Heart left ventricle (tissue), 16 donors: ENCODE measurements around the gene RPS6KA2. TPM values are rescaled to one million over a fixed set of nuclear protein-coding genes. Genes with fewer than 3 reads are reported as not detected.

Experiments used
- ATAC-seq, 4 donors: fragments of 200-7000 bp; cut with Tn5 transposase; one replicate each; pipeline ENCODE4 v1.9.1; 2020 to 2022; ENCODE audit warnings: moderate library complexity in 4 of 4, mild to moderate bottlenecking in 3 of 4, moderate number of reproducible peaks in 1 of 4
- DNase-seq, 5 donors: peaks; one replicate each; pipeline ENCODE4 v3.0.0-alpha.2; 2020
- H3K27ac ChIP-seq, 12 donors: fragments of 200-600 bp; sonication (generic) in 4 of 12; one replicate each; pipeline versions ENCODE4 v1.5.0 to v1.8.0; 2016 to 2022; ENCODE audit warnings: mild to moderate bottlenecking in 2 of 12
- H3K27me3 ChIP-seq, 9 donors: fragments of 200-600 bp; sonication (generic) in 2 of 9; one replicate each; pipeline versions ENCODE4 v1.5.1 to v1.8.0; 2016 to 2022; ENCODE audit warnings: mild to moderate bottlenecking in 3 of 9
- H3K36me3 ChIP-seq, 9 donors: fragments of 200-600 bp; sonication (generic) in 2 of 9; one replicate each; pipeline versions ENCODE4 v1.5.0 to v1.8.0; 2018 to 2022; ENCODE audit warnings: mild to moderate bottlenecking in 2 of 9
- H3K4me1 ChIP-seq, 12 donors: fragments of 200-600 bp; sonication (generic) in 4 of 12; one replicate each; pipeline versions ENCODE4 v1.5.0 to v1.8.0; 2016 to 2022; ENCODE audit warnings: mild to moderate bottlenecking in 3 of 12
- H3K4me3 ChIP-seq, 12 donors: fragments of 200-600 bp; sonication (generic) in 4 of 12; one replicate each; pipeline versions ENCODE4 v1.5.0 to v1.8.0; 2017 to 2022; ENCODE audit warnings: mild to moderate bottlenecking in 9 of 12, moderate library complexity in 4 of 12
- H3K9me3 ChIP-seq, 12 donors: fragments of 200-600 bp; sonication (generic) in 4 of 12; one replicate each; pipeline versions ENCODE4 v1.5.0 to v1.8.0; 2016 to 2022; ENCODE audit warnings: mild to moderate bottlenecking in 1 of 12
- CTCF ChIP-seq, 12 donors: fragments of 200-600 bp; sonication (generic) in 4 of 12; IDR thresholded peaks; one replicate each; pipeline versions ENCODE4 v1.5.0 to v1.8.0; 2018 to 2022; ENCODE audit warnings: antibody characterized with exemption in 12 of 12, mild to moderate bottlenecking in 5 of 12
- POLR2A ChIP-seq, 2 donors: fragments of 450-650 bp; IDR thresholded peaks; one replicate each; pipeline ENCODE4 v1.6.1; 2017; ENCODE audit warnings: antibody characterized with exemption in 2 of 2, mild to moderate bottlenecking in 2 of 2, moderate library complexity in 2 of 2
- WGBS, 4 donors: extraction: QIAGEN DNeasy Blood & Tissue Kit in 2 of 4; methylation state at CpG; one replicate each; pipeline versions ENCODE4 v1.1.5 to v1.1.7; 2013 to 2018; 5-methylcytosine and 5-hydroxymethylcytosine counted together
- intact Hi-C, 10 donors: fragments of 100-400 bp; cut with DNase I; formaldehyde crosslinking; loops; one replicate each; pipeline versions ENCODE4 v1.11.1 to v1.14.2; 2022
- polyA plus RNA-seq, 2 donors: library from polyadenylated mRNA; stranded (reverse); fragments of 200-250 nt; gene quantifications; one replicate each; pipeline ENCODE4 v1.2.3, GENCODE V29; 2013
- total RNA-seq, 9 donors: library from RNA; depleted of rRNA in 2 of 9; stranded (reverse); fragments of >200 nt in 2 of 9; fragmentation: NEBNext Ultra II Directional in 3 of 9; extraction: Animal tissue kit (Norgen Biotek cat#: 25700) in 3 of 9; gene quantifications; one replicate each; pipeline versions ENCODE4 v1.1.0 to v1.2.4, GENCODE V29; 2016 to 2023
- donor health status: ischemic (EF 13 %, LVEDD 7.1; RV severe dilation, severe dysfunction).
- donor health status: healthy with polysubstance abuse.
- donor health status: DM: no; HTN: yes; CAD: no.
- donor health status: DM: no; HTN: no; CAD: no.
- donor health status: ischemic (EF 25% LVEDD 6.9; RV normal size, moderate dysfunction).
- donor health status: ischemic (EF 25% LVEDD 5.7; RV mildly dilated, moderate dysfunction).
- donor health status: healthy.
- donor health status: DM: yes; HTN: yes; CAD: no.
- donor health status: ischemic (EF 35%, LVEDD 5.7; RV mildly dilated, moderate dysfunction).
- donor health status: nonischemic (EF 11% LVEDD 7.7; RV severe dilation, severe dysfunction).
- donor health status: DM: yes; HTN: yes; CAD: no.
- donor health status: PGD.
- donor health status: ischemic (EF 29% LVEDD 5.4; RV normal size, mild dysfunction).
- donor health status: nonischemic (EF 23%, LVEDD 6.1; RV moderate dilation, normal function).

RPS6KA2 gene
- total and polyA plus RNA-seq, 11 donors = 23.0 to 171 (median 91.6) TPM

- peaks cover 0 to 48% (median 23%) of the 10 kb centered on the region in 12 donors for H3K4me1 ChIP-seq
- WGBS, 4 donors = 66 to 84% (median 75%) methylated on average over 9 of the region's 9 CpGs
- no peak for ATAC-seq
These were observed 63.2 kb downstream of the RPS6KA2 start for GRCh38 chr6:166563805-166564204.

GRCh38 chr6:166563200-166563599, 63.9 kb downstream of the RPS6KA2 start:
- TF ChIP-seq POLR2A (IDR thresholded peaks at IDR 0.05) = no peak
- TF ChIP-seq CTCF (IDR thresholded peaks at IDR 0.05) = no peak
- H3K9me3 ChIP-seq = peaks cover 0 to 15% (median 0%) of the 10 kb centered on the region in 12 donors
- DNase-seq (no peak), ATAC-seq (no peak)
- no peaks in the 10 kb centered on the region for H3K27me3 ChIP-seq
- intact Hi-C loops = loop anchor here in 1 of 10 donors (5.0 kb wide), 1 partner anchor 64 kb away; the partner anchor contains the start of gene RPS6KA2
- WGBS, 4 donors = 55 to 70% (median 65%) methylated on average over 13 to 16 of the region's 16 CpGs
- H3K36me3 ChIP-seq = peaks cover 0 to 5% (median 0%) of the 10 kb centered on the region in 9 donors
- H3K4me1 ChIP-seq = peaks cover 0 to 50% (median 23%) of the 10 kb centered on the region in 12 donors
- H3K27ac ChIP-seq = peak overlapping the region in 5 of 12 donors; percentile 5 to 30 (median 22)
- no peak overlapping the region for H3K4me3 ChIP-seq

More at GRCh38 chr6:166563805-166564204, 63.2 kb downstream of the RPS6KA2 start:
- Histone ChIP-seq H3K9me3 (peaks cover 0 to 15% (median 0%) of the 10 kb centered on the region in 12 donors), H3K27me3 (no peaks in the 10 kb centered on the region), H3K27ac (peak overlapping the region in 2 of 12 donors; percentile 35 to 51), H3K4me3 (no peak overlapping the region), H3K36me3 (peaks cover 0 to 5% (median 0%) of the 10 kb centered on the region in 9 donors)
- DNase-seq = no peak
- TF ChIP-seq POLR2A (IDR thresholded peaks at IDR 0.05) = no peak
- no peak for TF ChIP-seq CTCF (IDR thresholded peaks at IDR 0.05)
- intact Hi-C loops = loop anchor here in 1 of 10 donors (5.0 kb wide), 1 partner anchor 63 kb away; the partner anchor contains the start of gene RPS6KA2

GRCh38 chr6:166562726-166563125, 64.3 kb downstream of the RPS6KA2 start:
- WGBS, 4 donors = 96 to 98% (median 97%) methylated on average over 9 of the region's 9 CpGs
- Histone ChIP-seq H3K27ac (peak overlapping the region in 3 of 12 donors; percentile 20 to 30 (median 24)), H3K27me3 (no peaks in the 10 kb centered on the region), H3K9me3 (peaks cover 0 to 15% (median 0%) of the 10 kb centered on the region in 12 donors), H3K4me3 (no peak overlapping the region), H3K36me3 (peaks cover 0 to 5% (median 0%) of the 10 kb centered on the region in 9 donors), H3K4me1 (peaks cover 0 to 53% (median 23%) of the 10 kb centered on the region in 12 donors)
- DNase-seq (no peak), ATAC-seq (no peak)
- intact Hi-C loops = loop anchor here in 1 of 10 donors (5.0 kb wide), 1 partner anchor 65 kb away; the partner anchor contains the start of gene RPS6KA2
- TF ChIP-seq CTCF (IDR thresholded peaks at IDR 0.05) = no peak
- no peak for TF ChIP-seq POLR2A (IDR thresholded peaks at IDR 0.05)

- no peak overlapping the region for H3K4me3 ChIP-seq
- H3K4me1 ChIP-seq = peaks cover 0 to 53% (median 25%) of the 10 kb centered on the region in 12 donors
- intact Hi-C loops = loop anchor here in 1 of 10 donors (5.0 kb wide), 1 partner anchor 65 kb away; the partner anchor contains the start of gene RPS6KA2
- no peaks in the 10 kb centered on the region for H3K27me3 ChIP-seq
- H3K9me3 ChIP-seq = peaks cover 0 to 15% (median 0%) of the 10 kb centered on the region in 12 donors
- no peak for ATAC-seq
- H3K27ac ChIP-seq = peak overlapping the region in 2 of 12 donors; percentile 20 to 34
- H3K36me3 ChIP-seq = peaks cover 0 to 5% (median 0%) of the 10 kb centered on the region in 9 donors
- DNase-seq = no peak
- TF ChIP-seq CTCF (IDR thresholded peaks at IDR 0.05) (no peak), POLR2A (IDR thresholded peaks at IDR 0.05) (no peak)
- WGBS, 4 donors = 69 to 79% (median 76%) methylated on average over 10 of the region's 10 CpGs
These were observed 65.2 kb downstream of the RPS6KA2 start for GRCh38 chr6:166561771-166562359.
